G401.6 (cell line): ENCODE measurements around the gene VEGFD.

Experiments
- FAIRE-seq: peaks from 2 replicates; lab custom pipeline; 2012; peaks lifted over from hg19 to GRCh38; lab: Jason Lieb, UNC

Gene VEGFD

GRCh38 chrX:15384304-15384703, at the start of gene VEGFD:
TSS of gene VEGFD (minus strand) at chrX:15384413. CDS start at chrX:15383946, 467 bp downstream.
- FAIRE-seq = no peak

- FAIRE-seq = no peak
These were observed 46.4 kb upstream of the VEGFD start for GRCh38 chrX:15430584-15430983.

GRCh38 chrX:15430076-15430475, 45.9 kb upstream of the VEGFD start:
- no peak for FAIRE-seq

- FAIRE-seq = no peak
These were observed 40.8 kb upstream of the VEGFD start for GRCh38 chrX:15425024-15425423.

- FAIRE-seq = no peak
These were observed 34.5 kb upstream of the VEGFD start for GRCh38 chrX:15418707-15419181.

- no peak for FAIRE-seq
These were observed 34.0 kb upstream of the VEGFD start for GRCh38 chrX:15418041-15418706.

- FAIRE-seq = no peak
These were observed 32.1 kb upstream of the VEGFD start for GRCh38 chrX:15416133-15416993.

- no peak for FAIRE-seq
These were observed 28.9 kb upstream of the VEGFD start for GRCh38 chrX:15413101-15413500.

- no peak for FAIRE-seq
These were observed 26.7 kb upstream of the VEGFD start for GRCh38 chrX:15410947-15411346.

GRCh38 chrX:15410430-15410829, 26.2 kb upstream of the VEGFD start:
- FAIRE-seq = no peak

GRCh38 chrX:15405846-15406245, 21.6 kb upstream of the VEGFD start:
- no peak for FAIRE-seq

GRCh38 chrX:15404401-15405096, 20.3 kb upstream of the VEGFD start:
- no peak for FAIRE-seq

GRCh38 chrX:15401378-15401777, 17.2 kb upstream of the VEGFD start:
- no peak for FAIRE-seq

- FAIRE-seq = no peak
These were observed 15.8 kb upstream of the VEGFD start for GRCh38 chrX:15399962-15400391.

- FAIRE-seq = no peak
These were observed 14.7 kb upstream of the VEGFD start for GRCh38 chrX:15398874-15399273.

- no peak for FAIRE-seq
These were observed 11.6 kb upstream of the VEGFD start for GRCh38 chrX:15395789-15396188.

GRCh38 chrX:15391850-15392249, 7.6 kb upstream of the VEGFD start:
- no peak for FAIRE-seq

GRCh38 chrX:15382813-15383212, 1.4 kb downstream of the VEGFD start:
- FAIRE-seq = peak; percentile 63

- no peak for FAIRE-seq
These were observed 7.3 kb downstream of the VEGFD start for GRCh38 chrX:15376956-15377355.

GRCh38 chrX:15373976-15374375, 10.2 kb downstream of the VEGFD start:
- FAIRE-seq = no peak

GRCh38 chrX:15366506-15367352, 17.5 kb downstream of the VEGFD start:
- FAIRE-seq = no peak

- FAIRE-seq = no peak
These were observed 24.5 kb downstream of the VEGFD start for GRCh38 chrX:15359701-15360100.
